GM12878 (cell line): Measurements from ENCODE around the gene TCERG1L.

Experiments
- CREB1 ChIP-seq: IDR thresholded peaks from 2 replicates; pipeline ENCODE4 v1.6.1; 2012; ENCODE audit warnings: low read depth, mild to moderate bottlenecking, inconsistent platforms
- GABPA ChIP-seq: IDR thresholded peaks from 2 replicates; pipeline ENCODE4 v1.6.1; 2014; ENCODE audit warnings: antibody characterized with exemption, low read depth, mild to moderate bottlenecking, inconsistent platforms
- RELA ChIP-seq: fragments of 450-650 bp; IDR thresholded peaks from 2 replicates; pipeline ENCODE4 v1.8.0; 2014; ENCODE audit warnings: borderline replicate concordance; ENCODE audit not compliant: partially characterized antibody
- ZNF24 ChIP-seq: fragments of 450-650 bp; IDR thresholded peaks from 2 replicates; pipeline ENCODE4 v1.6.1; 2017; ENCODE audit warnings: antibody characterized with exemption, mild to moderate bottlenecking
- TF ChIP-seq, protein P1 (sequence below): IDR thresholded peaks from 2 replicates; pipeline ENCODE4 v1.6.1; 2011; ENCODE audit warnings: mild to moderate bottlenecking, low read depth, low read length, moderate library complexity; ENCODE audit not compliant: insufficient replicate concordance
- TF ChIP-seq, protein P2 (sequence below), 3 experiments: IDR thresholded peaks in 2 of 3; conservative IDR thresholded peaks in 1 of 3; 2 replicates each; pipeline ENCODE4 v1.5.1; 2011; ENCODE audit warnings: low read depth in 3 of 3, low read length in 3 of 3, mild to moderate bottlenecking in 3 of 3, control low read depth in 2 of 3, moderate library complexity in 2 of 3, inconsistent platforms in 1 of 3, mixed read lengths in 1 of 3; ENCODE audit not compliant: control insufficient read depth in 2 of 3, insufficient read depth in 1 of 3; ENCODE audit errors: extremely low read depth in 1 of 3
- TF ChIP-seq, protein P3 (sequence below): fragments of 450-650 bp; IDR thresholded peaks from 2 replicates; pipeline ENCODE4 v1.6.1; 2014; ENCODE audit warnings: mild to moderate bottlenecking
- TF ChIP-seq, protein P4 (sequence below): IDR thresholded peaks from 2 replicates; pipeline ENCODE4 v1.6.1; 2011; ENCODE audit warnings: low read depth, low read length, improper control_type of control experiment, borderline replicate concordance
- TF ChIP-seq, protein P5 (sequence below): fragments of 450-650 bp; IDR thresholded peaks from 2 replicates; pipeline ENCODE4 v1.6.1; 2017; ENCODE audit warnings: mild to moderate bottlenecking, moderate library complexity
- TF ChIP-seq, protein P6 (sequence below): IDR thresholded peaks from 2 replicates; pipeline ENCODE4 v1.6.1; 2012; ENCODE audit warnings: low read depth, low read length, improper control_type of control experiment

DNA sequence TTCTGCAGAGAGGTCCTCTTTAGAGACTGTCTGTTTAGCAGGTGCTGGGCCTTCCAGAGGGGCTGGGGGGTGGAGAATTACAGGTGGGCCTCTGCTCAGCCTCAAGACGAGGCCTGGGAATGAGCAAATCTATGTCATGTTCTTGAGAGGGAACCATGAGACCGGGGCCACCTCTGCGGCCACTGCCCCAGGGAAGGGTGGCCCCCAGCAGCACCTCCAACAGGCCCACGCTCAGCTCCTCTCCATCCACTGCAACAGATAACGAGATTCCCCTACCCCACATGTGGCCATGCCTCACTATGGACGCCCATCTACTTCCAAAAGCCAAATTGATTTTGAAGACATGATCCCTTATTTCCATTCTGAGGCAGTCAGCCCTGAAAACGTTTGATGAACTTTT lies 176.9 kb downstream of the TCERG1L start:
- TF ChIP-seq CREB1 = no peak
- no peak for TF ChIP-seq ZNF24
- TF ChIP-seq, protein P1, sequence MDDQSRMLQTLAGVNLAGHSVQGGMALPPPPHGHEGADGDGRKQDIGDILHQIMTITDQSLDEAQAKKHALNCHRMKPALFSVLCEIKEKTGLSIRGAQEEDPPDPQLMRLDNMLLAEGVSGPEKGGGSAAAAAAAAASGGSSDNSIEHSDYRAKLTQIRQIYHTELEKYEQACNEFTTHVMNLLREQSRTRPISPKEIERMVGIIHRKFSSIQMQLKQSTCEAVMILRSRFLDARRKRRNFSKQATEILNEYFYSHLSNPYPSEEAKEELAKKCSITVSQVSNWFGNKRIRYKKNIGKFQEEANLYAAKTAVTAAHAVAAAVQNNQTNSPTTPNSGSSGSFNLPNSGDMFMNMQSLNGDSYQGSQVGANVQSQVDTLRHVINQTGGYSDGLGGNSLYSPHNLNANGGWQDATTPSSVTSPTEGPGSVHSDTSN = no peak
- TF ChIP-seq, protein P2, sequence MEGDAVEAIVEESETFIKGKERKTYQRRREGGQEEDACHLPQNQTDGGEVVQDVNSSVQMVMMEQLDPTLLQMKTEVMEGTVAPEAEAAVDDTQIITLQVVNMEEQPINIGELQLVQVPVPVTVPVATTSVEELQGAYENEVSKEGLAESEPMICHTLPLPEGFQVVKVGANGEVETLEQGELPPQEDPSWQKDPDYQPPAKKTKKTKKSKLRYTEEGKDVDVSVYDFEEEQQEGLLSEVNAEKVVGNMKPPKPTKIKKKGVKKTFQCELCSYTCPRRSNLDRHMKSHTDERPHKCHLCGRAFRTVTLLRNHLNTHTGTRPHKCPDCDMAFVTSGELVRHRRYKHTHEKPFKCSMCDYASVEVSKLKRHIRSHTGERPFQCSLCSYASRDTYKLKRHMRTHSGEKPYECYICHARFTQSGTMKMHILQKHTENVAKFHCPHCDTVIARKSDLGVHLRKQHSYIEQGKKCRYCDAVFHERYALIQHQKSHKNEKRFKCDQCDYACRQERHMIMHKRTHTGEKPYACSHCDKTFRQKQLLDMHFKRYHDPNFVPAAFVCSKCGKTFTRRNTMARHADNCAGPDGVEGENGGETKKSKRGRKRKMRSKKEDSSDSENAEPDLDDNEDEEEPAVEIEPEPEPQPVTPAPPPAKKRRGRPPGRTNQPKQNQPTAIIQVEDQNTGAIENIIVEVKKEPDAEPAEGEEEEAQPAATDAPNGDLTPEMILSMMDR (IDR thresholded peaks at IDR 0.05 in 2 of 3, conservative IDR thresholded peaks at IDR 0.05 in 1 of 3; ENCODE audit: control insufficient read depth in 2 of 3, extremely low read depth in 1 of 3, insufficient read depth in 1 of 3, low read depth in 3 of 3, low read length in 3 of 3) = no peak
- no peak for TF ChIP-seq GABPA
- TF ChIP-seq, protein P3, sequence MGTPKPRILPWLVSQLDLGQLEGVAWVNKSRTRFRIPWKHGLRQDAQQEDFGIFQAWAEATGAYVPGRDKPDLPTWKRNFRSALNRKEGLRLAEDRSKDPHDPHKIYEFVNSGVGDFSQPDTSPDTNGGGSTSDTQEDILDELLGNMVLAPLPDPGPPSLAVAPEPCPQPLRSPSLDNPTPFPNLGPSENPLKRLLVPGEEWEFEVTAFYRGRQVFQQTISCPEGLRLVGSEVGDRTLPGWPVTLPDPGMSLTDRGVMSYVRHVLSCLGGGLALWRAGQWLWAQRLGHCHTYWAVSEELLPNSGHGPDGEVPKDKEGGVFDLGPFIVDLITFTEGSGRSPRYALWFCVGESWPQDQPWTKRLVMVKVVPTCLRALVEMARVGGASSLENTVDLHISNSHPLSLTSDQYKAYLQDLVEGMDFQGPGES = no peak
- no peak for TF ChIP-seq RELA
- TF ChIP-seq, protein P4, sequence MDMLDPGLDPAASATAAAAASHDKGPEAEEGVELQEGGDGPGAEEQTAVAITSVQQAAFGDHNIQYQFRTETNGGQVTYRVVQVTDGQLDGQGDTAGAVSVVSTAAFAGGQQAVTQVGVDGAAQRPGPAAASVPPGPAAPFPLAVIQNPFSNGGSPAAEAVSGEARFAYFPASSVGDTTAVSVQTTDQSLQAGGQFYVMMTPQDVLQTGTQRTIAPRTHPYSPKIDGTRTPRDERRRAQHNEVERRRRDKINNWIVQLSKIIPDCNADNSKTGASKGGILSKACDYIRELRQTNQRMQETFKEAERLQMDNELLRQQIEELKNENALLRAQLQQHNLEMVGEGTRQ = no peak
- TF ChIP-seq, protein P5, sequence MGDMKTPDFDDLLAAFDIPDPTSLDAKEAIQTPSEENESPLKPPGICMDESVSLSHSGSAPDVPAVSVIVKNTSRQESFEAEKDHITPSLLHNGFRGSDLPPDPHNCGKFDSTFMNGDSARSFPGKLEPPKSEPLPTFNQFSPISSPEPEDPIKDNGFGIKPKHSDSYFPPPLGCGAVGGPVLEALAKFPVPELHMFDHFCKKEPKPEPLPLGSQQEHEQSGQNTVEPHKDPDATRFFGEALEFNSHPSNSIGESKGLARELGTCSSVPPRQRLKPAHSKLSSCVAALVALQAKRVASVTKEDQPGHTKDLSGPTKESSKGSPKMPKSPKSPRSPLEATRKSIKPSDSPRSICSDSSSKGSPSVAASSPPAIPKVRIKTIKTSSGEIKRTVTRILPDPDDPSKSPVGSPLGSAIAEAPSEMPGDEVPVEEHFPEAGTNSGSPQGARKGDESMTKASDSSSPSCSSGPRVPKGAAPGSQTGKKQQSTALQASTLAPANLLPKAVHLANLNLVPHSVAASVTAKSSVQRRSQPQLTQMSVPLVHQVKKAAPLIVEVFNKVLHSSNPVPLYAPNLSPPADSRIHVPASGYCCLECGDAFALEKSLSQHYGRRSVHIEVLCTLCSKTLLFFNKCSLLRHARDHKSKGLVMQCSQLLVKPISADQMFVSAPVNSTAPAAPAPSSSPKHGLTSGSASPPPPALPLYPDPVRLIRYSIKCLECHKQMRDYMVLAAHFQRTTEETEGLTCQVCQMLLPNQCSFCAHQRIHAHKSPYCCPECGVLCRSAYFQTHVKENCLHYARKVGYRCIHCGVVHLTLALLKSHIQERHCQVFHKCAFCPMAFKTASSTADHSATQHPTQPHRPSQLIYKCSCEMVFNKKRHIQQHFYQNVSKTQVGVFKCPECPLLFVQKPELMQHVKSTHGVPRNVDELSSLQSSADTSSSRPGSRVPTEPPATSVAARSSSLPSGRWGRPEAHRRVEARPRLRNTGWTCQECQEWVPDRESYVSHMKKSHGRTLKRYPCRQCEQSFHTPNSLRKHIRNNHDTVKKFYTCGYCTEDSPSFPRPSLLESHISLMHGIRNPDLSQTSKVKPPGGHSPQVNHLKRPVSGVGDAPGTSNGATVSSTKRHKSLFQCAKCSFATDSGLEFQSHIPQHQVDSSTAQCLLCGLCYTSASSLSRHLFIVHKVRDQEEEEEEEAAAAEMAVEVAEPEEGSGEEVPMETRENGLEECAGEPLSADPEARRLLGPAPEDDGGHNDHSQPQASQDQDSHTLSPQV = no peak
- TF ChIP-seq, protein P6, sequence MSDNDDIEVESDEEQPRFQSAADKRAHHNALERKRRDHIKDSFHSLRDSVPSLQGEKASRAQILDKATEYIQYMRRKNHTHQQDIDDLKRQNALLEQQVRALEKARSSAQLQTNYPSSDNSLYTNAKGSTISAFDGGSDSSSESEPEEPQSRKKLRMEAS = no peak
